ENCODE data around the gene PPIP5K2. TPM values are rescaled to one million over a fixed set of nuclear protein-coding genes. Genes with fewer than 3 reads are reported as not detected.

The PPIP5K2 gene
- total RNA-seq, 2 donors from 2014 or later = 27.1 to 35.5 TPM

Other genes starting within 250 kb of the PPIP5K2 start
- 10 to 100 TPM in 1 of 2 donors, 1 to 10 TPM in 1; 9.5 to 11.4 TPM for gene GIN1, start 163 bp upstream of the PPIP5K2 start, total RNA-seq
- gene MACIR, start 138.5 kb downstream of the PPIP5K2 start, total RNA-seq = 1 to 10 TPM; 3.4 to 5.0 TPM

All from left cardiac atrium (tissue), 2 donors.